Ishikawa (cell line): ENCODE data around the gene CNIH1.

Experiments
- CEBPB ChIP-seq: IDR thresholded peaks from 2 replicates; pipeline ENCODE4 v1.6.1; 2012
- CREB1 ChIP-seq: IDR thresholded peaks from 2 replicates; pipeline ENCODE4 v1.6.1; 2012; ENCODE audit warnings: low read depth
- EGR1 ChIP-seq: IDR thresholded peaks from 2 replicates; pipeline ENCODE4 v1.6.1; 2012
- EP300 ChIP-seq: IDR thresholded peaks from 2 replicates; pipeline ENCODE4 v1.6.1; 2012; ENCODE audit warnings: borderline replicate concordance
- FOXM1 ChIP-seq: IDR thresholded peaks from 2 replicates; pipeline ENCODE4 v1.6.1; 2012; ENCODE audit warnings: low read depth, borderline replicate concordance
- NFIC ChIP-seq: IDR thresholded peaks from 2 replicates; pipeline ENCODE4 v1.6.1; 2012
- RAD21 ChIP-seq: IDR thresholded peaks from 2 replicates; pipeline ENCODE4 v1.6.1; 2012; ENCODE audit warnings: low read depth
- REST ChIP-seq: IDR thresholded peaks from 2 replicates; pipeline ENCODE4 v1.6.1; 2012; ENCODE audit warnings: low read depth, mild to moderate bottlenecking
- TAF1 ChIP-seq: IDR thresholded peaks from 2 replicates; pipeline ENCODE4 v1.6.1; 2012; ENCODE audit warnings: low read depth, mild to moderate bottlenecking
- TCF12 ChIP-seq: IDR thresholded peaks from 2 replicates; pipeline ENCODE4 v1.6.1; 2012; ENCODE audit warnings: low read depth
- TEAD4 ChIP-seq: IDR thresholded peaks from 2 replicates; pipeline ENCODE4 v1.6.1; 2012
- USF1 ChIP-seq: IDR thresholded peaks from 2 replicates; pipeline ENCODE4 v1.6.1; 2012
- YY1 ChIP-seq: IDR thresholded peaks from 2 replicates; pipeline ENCODE4 v1.6.1; 2012; ENCODE audit warnings: low read depth
- ZBTB7A ChIP-seq: IDR thresholded peaks from 2 replicates; pipeline ENCODE4 v1.6.1; 2012; ENCODE audit warnings: low read depth
- TF ChIP-seq, protein P1 (sequence below): IDR thresholded peaks from 2 replicates; pipeline ENCODE4 v1.6.1; 2012

Gene CNIH1

GRCh38 chr14:54470701-54471100, 29.5 kb upstream of the CNIH1 start:
- TF ChIP-seq, protein P1, sequence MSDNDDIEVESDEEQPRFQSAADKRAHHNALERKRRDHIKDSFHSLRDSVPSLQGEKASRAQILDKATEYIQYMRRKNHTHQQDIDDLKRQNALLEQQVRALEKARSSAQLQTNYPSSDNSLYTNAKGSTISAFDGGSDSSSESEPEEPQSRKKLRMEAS, result no peak
- TF ChIP-seq CEBPB (no peak), RAD21 (no peak), ZBTB7A (no peak), USF1 (no peak), FOXM1 (no peak), EGR1 (no peak), REST (no peak), NFIC (no peak), CREB1 (no peak), YY1 (no peak)

DNA sequence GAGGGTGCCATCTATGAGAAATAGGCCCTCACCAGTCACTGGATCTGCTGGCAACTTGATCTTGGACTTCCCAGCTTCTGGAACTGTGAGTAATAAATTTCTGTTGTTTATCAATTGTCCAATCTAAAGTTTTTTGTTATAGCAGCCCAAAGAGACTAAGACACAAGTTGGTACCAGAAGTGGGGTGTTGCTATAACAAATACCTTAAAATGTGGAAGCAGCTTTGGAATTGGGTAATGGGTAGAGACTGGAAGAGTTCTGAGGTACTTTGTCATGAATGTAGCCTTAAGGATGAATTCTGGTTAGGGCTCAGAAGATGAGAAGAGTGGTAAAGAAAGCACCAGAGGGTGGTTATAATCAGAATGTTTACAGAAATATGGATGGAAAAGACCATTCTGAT, 26.1 kb upstream of the CNIH1 start:
- TF ChIP-seq RAD21 (no peak), EP300 (no peak), TAF1 (no peak), ZBTB7A (no peak), USF1 (no peak), CREB1 (no peak), NFIC (no peak), TCF12 (no peak), CEBPB (no peak), EGR1 (no peak), FOXM1 (no peak), TEAD4 (no peak), YY1 (no peak), REST (no peak)
- TF ChIP-seq, protein P1, result no peak

GRCh38 chr14:54465654-54466053, 24.5 kb upstream of the CNIH1 start:
- no peak for TF ChIP-seq FOXM1
- TF ChIP-seq CEBPB, result no peak

- TF ChIP-seq EP300 (no peak), TAF1 (no peak), CEBPB (no peak), EGR1 (no peak), CREB1 (no peak), YY1 (no peak), USF1 (no peak), RAD21 (no peak), ZBTB7A (no peak), TEAD4 (no peak)
These were observed 20.9 kb upstream of the CNIH1 start for GRCh38 chr14:54462048-54462447.

DNA sequence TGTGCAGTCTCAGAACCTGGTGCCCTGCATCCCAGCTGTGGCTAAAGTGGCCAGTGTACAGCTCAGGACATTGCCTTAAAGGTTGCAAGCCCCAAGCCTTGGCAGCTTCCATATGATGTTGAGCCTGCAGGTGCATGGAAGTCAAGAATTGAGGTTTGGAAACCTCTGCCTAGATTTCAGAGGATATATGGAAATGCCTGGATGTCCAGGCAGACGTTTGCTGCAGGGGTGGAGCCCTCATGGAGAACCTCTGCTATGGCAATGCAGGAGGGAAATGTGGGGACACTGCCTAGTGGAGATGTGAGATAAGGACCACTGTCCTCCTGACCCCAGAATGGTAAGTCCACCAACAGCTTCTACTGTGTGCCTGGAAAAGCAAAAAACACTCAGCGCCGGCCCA, 17.9 kb upstream of the CNIH1 start:
- TF ChIP-seq ZBTB7A, result no peak
- no peak for TF ChIP-seq YY1
- TF ChIP-seq EGR1, result no peak
- TF ChIP-seq CREB1, result no peak
- no peak for TF ChIP-seq TAF1
- no peak for TF ChIP-seq REST
- TF ChIP-seq RAD21, result no peak
- TF ChIP-seq NFIC, result no peak
- no peak for TF ChIP-seq TEAD4
- TF ChIP-seq FOXM1, result no peak
- TF ChIP-seq, protein P1, result no peak
- TF ChIP-seq EP300, result no peak
- no peak for TF ChIP-seq CEBPB
- TF ChIP-seq TCF12, result no peak
